Stimulated activated CD8-positive, alpha-beta memory T cell treated with anti-CD3 and anti-CD28 coated beads, Interleukin-7, amount 100 ng/mL, for 48 hours (primary cell): ENCODE results near the gene RASA3.
"Not testable (repeated sequence)": the region's sequence is repeated elsewhere in the genome, so short reads cannot be mapped to it uniquely, and the experiment has no call there.

Experiments
- DNase-seq, 2 donors: peaks; one replicate each; pipeline ENCODE4 v3.0.0-alpha.2; 2020; ENCODE audit warnings: low read depth in 1 of 2; ENCODE audit errors: extremely low read depth in 1 of 2

Gene RASA3

GRCh38 chr13:114025714-114026431 lies 106.5 kb downstream of the RASA3 start:
- DNase-seq, result no peak

DNA sequence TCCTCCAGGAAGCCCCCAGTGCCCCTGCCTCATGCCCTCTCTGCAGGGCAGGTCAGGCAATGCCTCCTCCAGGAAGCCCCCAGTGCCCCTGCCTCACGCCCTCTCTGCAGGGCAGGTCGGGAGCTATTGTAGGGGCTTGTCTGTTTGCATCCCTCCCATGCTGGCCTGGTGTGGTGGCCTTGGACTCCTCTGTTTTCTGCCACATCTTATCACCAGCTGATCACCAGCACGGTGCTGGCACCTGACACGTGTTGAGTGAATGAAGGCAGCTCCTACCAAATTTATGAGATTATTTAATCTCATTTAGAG lies 107.1 kb downstream of the RASA3 start:
- DNase-seq, result no peak

GRCh38 chr13:114024603-114025404 lies 107.6 kb downstream of the RASA3 start:
- DNase-seq, result no peak

- no peak for DNase-seq
Measured at GRCh38 chr13:114023716-114024602, 108.5 kb downstream of the RASA3 start.

DNA sequence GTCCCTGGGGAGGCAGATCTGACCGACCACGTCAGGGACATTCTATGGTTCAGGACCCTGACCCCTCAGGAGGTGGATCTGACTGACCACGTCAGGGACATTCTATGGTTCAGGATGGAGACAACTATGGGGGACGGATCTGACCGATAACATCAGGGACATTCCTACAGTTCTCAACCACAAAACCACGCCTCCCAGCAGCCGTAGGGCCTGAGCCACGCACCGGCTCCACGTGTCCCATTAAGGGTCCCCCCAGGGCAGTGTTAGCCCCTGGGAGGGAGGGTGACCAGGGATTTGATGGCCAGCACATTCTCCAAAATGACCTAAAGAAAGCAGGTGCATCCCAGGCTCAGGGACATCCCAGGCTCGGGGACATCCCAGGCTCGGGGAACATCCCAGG lies 109.5 kb downstream of the RASA3 start:
- DNase-seq, result no peak

- DNase-seq, result no peak
Measured at GRCh38 chr13:114022309-114022669, 110.1 kb downstream of the RASA3 start.

DNA sequence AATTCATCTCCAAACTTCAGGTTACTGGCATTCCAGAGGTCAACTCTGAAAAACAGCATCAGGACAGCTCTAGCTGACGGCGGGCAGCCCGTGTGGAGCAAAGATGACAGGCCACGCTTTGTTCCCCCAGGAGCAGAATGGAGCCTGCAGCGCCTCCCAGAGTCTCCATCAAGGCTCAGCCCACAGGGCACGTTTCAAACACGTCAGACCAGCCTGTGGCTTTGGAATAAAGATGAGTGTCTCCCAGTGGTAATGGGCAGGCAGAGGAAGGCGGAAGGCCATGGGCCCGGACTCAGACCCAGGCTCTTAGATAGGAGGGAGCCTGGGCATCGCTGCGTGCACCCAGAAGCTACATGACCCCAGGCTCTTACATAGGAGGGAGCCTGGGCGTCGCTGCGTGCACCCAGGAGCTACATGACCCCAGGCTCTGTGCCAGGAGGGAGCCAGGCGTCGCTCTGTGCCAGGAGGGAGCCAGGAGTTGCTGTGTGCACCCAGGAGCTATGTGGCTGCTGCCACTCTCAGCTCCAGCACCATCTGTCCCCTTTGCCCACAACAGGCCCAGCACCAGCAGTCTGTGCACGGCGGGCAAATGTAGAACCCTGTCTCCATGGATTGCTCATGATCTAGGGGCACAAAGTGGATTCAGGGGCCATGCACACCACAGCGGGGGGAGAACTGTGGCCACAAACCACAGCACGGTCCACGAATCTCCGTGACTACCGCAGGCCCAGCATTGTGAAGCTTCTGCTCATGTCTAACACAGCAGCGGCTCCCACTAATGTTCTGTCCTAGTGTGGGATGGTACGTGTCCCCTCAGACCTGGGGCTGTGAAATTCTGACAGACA lies 110.7 kb downstream of the RASA3 start:
- no peak for DNase-seq

DNA sequence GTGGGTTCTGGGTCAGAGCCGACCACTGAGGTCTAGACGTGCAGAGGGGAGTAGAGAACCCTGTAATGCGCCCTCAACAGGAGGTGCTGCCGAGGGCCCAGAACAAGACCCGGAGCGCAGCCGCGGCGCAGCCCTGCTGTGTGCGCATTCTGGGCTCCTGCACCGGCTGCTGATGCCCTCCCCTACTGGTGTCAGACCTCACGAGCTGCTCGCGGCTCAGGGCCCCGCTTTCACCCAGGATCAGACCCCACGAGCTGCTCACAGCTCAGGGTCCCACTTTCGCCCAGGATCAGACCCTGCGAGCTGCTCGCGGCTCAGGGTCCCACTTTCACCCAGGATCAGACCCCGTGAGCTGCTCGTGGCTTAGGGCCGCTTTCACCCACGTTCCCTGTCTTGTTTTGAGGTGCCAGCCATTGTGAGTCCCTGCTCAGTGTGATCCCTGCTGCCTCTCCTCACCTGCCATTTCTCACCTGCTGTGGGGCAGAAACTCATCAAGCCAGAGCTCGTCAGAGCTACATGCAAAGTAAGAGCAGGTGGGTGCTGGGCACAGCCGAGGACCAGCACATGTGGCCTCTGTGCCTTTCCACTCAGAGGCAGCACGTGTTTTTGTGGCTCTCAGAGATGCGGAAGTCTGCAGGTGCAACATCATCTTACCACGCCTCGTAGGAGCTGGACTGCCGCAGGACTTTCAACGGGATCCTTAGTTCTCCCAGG lies 111.5 kb downstream of the RASA3 start:
- no peak for DNase-seq

DNA sequence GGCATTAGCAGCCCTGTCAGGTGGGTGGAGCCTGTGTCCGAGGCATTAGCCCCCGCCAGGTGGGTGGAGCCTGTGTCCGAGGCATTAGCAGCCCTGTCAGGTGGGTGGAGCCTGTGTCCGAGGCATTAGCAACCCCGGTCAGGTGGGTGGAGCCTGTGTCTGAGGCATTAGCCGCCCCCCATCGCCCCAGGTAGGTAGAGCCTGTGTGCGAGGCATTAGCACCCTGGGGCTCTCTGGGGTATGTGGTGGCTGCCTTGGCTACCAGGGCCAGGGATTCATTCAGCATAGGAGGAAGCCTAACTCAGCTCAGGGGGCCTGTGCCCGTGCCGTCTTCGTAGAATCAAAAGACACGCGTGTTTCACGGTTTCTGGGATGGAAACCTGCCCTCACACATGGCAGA lies 112.3 kb downstream of the RASA3 start:
- not testable (repeated sequence) for DNase-seq

DNA sequence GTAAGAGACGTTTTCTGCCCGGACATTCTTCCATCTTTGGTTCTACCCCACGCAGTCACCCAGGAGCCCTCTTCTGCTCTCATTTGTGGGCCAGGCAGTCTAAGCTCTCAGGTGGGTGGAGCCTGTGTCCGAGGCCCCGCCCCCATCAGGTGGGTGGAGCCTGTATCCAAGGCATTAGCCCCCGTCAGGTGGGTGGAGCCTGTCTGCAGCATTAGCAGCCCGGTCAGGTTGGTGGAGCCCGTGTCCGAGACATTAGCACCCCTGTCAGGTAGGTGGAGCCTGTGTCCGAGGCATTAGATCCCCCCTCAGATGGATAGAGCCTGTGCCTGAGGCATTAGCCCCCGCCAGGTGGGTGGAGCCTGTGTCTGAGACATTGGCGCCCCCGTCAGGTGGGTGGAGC lies 113.1 kb downstream of the RASA3 start:
- DNase-seq, result peak in 1 of 2 donors; percentile 12

- no peak for DNase-seq
Measured at GRCh38 chr13:114018461-114019055, 113.9 kb downstream of the RASA3 start.

DNA sequence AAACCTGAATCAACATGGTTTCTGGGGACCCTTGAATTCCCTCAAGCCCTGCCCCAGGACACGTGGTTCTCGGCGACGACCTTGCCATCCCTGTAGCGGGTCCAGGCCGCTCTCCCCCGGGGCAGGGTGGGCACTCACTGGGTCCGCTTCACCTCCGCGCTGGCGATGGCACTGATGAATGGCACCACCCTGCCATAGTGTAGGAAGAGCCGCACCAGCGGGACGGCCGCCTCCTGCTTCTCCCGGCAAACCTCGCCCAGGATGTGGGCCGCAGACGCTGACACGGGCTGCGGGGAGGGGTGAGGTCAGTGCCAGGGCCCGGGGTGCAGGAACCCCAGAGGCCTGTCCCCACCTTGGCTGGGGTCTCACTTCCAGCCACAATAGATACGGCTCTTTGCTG lies 114.5 kb downstream of the RASA3 start:
- DNase-seq, result no peak

GRCh38 chr13:114017028-114017630 lies 115.3 kb downstream of the RASA3 start:
- no peak for DNase-seq

- DNase-seq, result no peak
Measured at GRCh38 chr13:114016321-114017027, 115.9 kb downstream of the RASA3 start.

DNA sequence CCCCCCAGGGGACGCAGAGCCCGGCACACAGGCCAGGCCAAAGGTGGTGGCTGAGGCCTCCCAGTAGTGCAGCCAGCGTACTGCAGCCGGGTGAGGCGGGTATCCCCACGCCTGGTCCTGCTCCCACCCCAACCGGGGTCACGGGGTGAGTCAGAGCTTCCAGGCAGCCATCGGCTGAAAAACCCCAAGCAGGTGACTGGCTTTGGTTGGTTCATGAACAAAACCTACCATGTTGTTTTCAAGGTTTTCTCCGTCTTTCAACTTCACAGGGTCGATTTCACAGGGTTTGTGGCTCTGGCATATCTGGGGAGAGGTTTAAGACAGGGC lies 116.5 kb downstream of the RASA3 start:
- peak in 1 of 2 donors; percentile 29 for DNase-seq

DNA sequence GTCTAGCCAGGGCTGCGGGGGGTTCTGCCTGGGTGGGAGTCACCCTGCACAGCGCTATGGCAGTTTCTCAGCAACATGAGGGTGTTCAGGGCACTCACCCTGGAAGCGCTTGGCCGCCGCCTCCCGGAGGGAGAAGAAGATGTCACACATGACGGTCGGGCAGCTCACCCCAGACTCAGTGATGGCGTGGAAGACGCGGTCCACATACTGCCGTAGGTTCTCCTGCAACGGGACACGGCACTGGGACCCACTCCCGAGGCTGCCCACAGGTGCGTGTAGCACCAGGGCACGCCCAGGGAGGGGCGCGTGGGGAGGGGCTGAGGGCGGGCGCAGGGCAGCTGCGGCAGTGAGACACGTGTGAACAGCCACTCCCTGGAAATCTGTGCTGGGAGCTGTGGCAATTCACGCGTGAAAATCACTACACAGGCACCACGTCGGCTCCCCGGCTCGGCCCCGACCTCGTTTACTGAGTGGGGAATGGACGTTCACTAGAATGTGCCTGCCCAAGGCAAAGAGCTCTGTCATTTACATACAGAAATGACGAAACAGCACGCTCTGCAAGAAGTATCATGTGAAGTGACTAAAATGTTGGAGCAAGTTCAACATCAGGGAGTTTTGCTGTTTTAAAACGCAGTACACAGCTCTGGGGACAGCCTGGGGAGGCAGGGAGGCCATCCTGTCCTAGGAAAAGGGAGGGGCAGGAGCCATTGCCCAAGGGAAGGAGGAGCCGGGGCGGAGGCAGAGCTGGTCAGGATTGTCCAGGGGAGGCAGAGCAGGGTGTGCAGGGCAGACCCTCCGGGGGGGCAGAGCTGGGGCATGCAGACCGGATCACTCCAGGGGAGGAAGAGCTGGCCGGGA lies 117.1 kb downstream of the RASA3 start:
- DNase-seq, result no peak

DNA sequence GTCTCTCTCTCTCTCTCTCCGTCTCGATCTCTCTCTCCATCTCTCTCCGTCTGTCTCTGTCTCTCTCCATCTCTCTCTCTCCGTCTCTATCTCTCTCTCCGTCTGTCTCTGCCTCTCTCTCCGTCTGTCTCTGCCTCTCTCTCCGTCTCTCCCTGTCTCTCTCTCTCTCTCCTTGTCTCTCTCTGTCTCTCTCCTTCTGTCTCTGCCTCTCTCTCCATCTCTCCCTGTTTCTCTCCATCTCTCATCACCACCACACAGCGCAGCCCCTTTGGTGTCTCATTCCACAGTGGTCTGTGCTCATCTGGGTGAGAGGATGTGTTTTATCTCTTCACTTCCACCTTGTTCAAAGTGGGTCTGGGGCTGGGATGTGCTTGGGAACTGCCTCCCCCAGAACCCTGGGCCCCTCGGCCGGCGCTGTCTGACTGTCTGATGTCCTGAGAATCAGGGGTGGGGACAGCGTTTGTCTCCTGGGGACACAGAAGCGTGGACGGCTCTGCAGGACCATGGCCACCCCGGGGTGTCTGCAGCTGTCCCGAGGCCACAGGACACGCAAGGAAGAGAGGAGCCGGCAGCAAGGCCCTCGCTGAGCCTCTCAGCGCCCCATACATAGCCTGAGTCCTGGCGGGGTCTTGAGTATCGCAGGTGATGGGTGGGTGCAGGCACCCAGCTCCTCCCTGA lies 118.3 kb downstream of the RASA3 start:
- no peak for DNase-seq
